GM12878 (cell line): Measurements from ENCODE around the gene ARMC3. TPM values are rescaled to one million over a fixed set of nuclear protein-coding genes. Genes with fewer than 3 reads are reported as not detected.

ENCODE experiments used
- ATAC-seq: fragments of 200-7000 bp; cut with Tn5 transposase; 3 replicates; pipeline ENCODE4 v1.9.1; 2020; ENCODE audit warnings: mild to moderate bottlenecking, moderate library complexity
- BruUV-seq: library from RNA; stranded (reverse); fragments of 400-500 nt; replicated peaks from 2 replicates; lab custom pipeline; 2021; lab: Mats Ljungman, UMichigan
- CTCF ChIA-PET: fragments of 300-600 bp; sonication (Branson Sonifier 250); formaldehyde crosslinking; extraction: SDS; loops from one replicate; lab custom pipeline; 2021; ENCODE audit warnings: inconsistent platforms; lab: Yijun Ruan, JAX
- POLR2A ChIA-PET: fragments of 350-600 bp; formaldehyde crosslinking; extraction: SDS; loops from one replicate; lab custom pipeline; 2021; ENCODE audit warnings: inconsistent platforms; lab: Charles Lee
- RAD21 ChIA-PET: fragments of 300-600 bp; sonication (Branson Sonifier 250); formaldehyde crosslinking; loops from one replicate; lab custom pipeline; 2023; ENCODE audit warnings: antibody characterized with exemption; ENCODE audit not compliant: unreplicated experiment; lab: Charles Lee
- SMC1A ChIA-PET: fragments of 300-600 bp; sonication (Branson Sonifier 250); formaldehyde crosslinking; loops from one replicate; lab custom pipeline; 2023; ENCODE audit not compliant: unreplicated experiment, uncharacterized antibody; lab: Charles Lee
- DNase-seq: peaks from one replicate; pipeline ENCODE4 v3.0.0-alpha.2; 2011; ENCODE audit warnings: low read depth, low spot score
- FAIRE-seq: peaks from 3 replicates; lab custom pipeline; 2011; peaks lifted over from hg19 to GRCh38; lab: Jason Lieb, UNC
- H2AFZ ChIP-seq: 2 replicates; pipeline ENCODE4 v1.6.0; 2011; ENCODE audit warnings: low read depth, low read length, control low read depth; ENCODE audit not compliant: control insufficient read depth
- H3K27ac ChIP-seq: 2 replicates; pipeline ENCODE4 v1.5.1; 2011; ENCODE audit warnings: control low read depth; ENCODE audit not compliant: control insufficient read depth, insufficient read depth
- H3K27me3 ChIP-seq, 2 experiments: replicated peaks in 1 of 2; 2 replicates each; pipeline versions ENCODE4 v1.6.0 to v1.6.1; 2011; ENCODE audit warnings: low read length in 1 of 2; ENCODE audit not compliant: control insufficient read depth in 2 of 2, insufficient read depth in 2 of 2
- H3K36me3 ChIP-seq, 2 experiments: 2 replicates each; pipeline ENCODE4 v1.5.1; 2011; ENCODE audit warnings: low read length in 1 of 2; ENCODE audit not compliant: control insufficient read depth in 2 of 2, insufficient read depth in 2 of 2
- H3K4me1 ChIP-seq: 2 replicates; pipeline ENCODE4 v1.6.1; 2011; ENCODE audit warnings: mild to moderate bottlenecking, low read length, moderate library complexity, mixed read lengths; ENCODE audit not compliant: control insufficient read depth, insufficient read depth
- H3K4me2 ChIP-seq: 2 replicates; pipeline ENCODE4 v1.6.0; 2011; ENCODE audit warnings: control low read depth; ENCODE audit not compliant: control insufficient read depth, insufficient read depth
- H3K4me3 ChIP-seq: fragments of 200-600 bp; sonication (generic); 2 replicates; pipeline ENCODE4 v1.5.1; 2016
- H3K79me2 ChIP-seq: 2 replicates; pipeline ENCODE4 v1.6.0; 2011; ENCODE audit warnings: low read length; ENCODE audit not compliant: control insufficient read depth, insufficient read depth
- H3K9ac ChIP-seq: 2 replicates; pipeline ENCODE4 v1.8.0; 2011; ENCODE audit warnings: low read length, control low read depth, mixed read lengths; ENCODE audit not compliant: control insufficient read depth, insufficient read depth
- H3K9me3 ChIP-seq: replicated peaks from 3 replicates; pipeline ENCODE4 v1.5.1; 2011; ENCODE audit warnings: mild to moderate bottlenecking, low read length; ENCODE audit not compliant: control insufficient read depth, insufficient read depth
- H4K20me1 ChIP-seq: 2 replicates; pipeline ENCODE4 v1.6.0; 2011; ENCODE audit not compliant: control insufficient read depth, insufficient read depth
- DPF2 ChIP-seq: fragments of 450-650 bp; IDR thresholded peaks from 2 replicates; pipeline ENCODE4 v1.6.1; 2017; ENCODE audit warnings: mild to moderate bottlenecking
- POU2F2 ChIP-seq: IDR thresholded peaks from 3 replicates; pipeline ENCODE4 v1.6.1; 2011; ENCODE audit warnings: low read depth, mild to moderate bottlenecking, low read length, borderline replicate concordance
- RAD21 ChIP-seq: IDR thresholded peaks from 2 replicates; pipeline ENCODE4 v1.6.1; 2011; ENCODE audit warnings: mild to moderate bottlenecking, low read depth, low read length, moderate library complexity; ENCODE audit not compliant: insufficient read depth
- RELA ChIP-seq: fragments of 450-650 bp; IDR thresholded peaks from 2 replicates; pipeline ENCODE4 v1.8.0; 2014; ENCODE audit warnings: borderline replicate concordance; ENCODE audit not compliant: partially characterized antibody
- TCF7 ChIP-seq: IDR thresholded peaks from 2 replicates; pipeline ENCODE4 v1.6.1; 2014; ENCODE audit warnings: antibody characterized with exemption, borderline replicate concordance
- WGBS: methylation state at CpG from one replicate; pipeline ENCODE4 v1.1.6; 2016; ENCODE audit warnings: low lambda C conversion rate; ENCODE audit not compliant: insufficient replicate concordance, insufficient coverage; ENCODE audit errors: missing lambda C conversion rate; 5-methylcytosine and 5-hydroxymethylcytosine counted together
- in situ Hi-C: fragments of 300-500 bp; cut with MboI; formaldehyde crosslinking; loops from 9 replicates; pipeline ENCODE4 v1.14.3; 2018; ENCODE audit warnings: mixed read lengths
- intact Hi-C: fragments of 100-400 bp; cut with micrococcal nuclease; formaldehyde crosslinking; loops from one replicate; pipeline ENCODE4 v1.14.2; 2022; ENCODE audit not compliant: unreplicated experiment
- polyA plus RNA-seq, 11 experiments: library from polyadenylated mRNA; depleted of rRNA in 4 of 11; unstranded in 6 of 11; stranded (reverse) in 5 of 11; fragments of >200 nt; fragmentation: Nextera tagmentation in 4 of 11; fragmentation: Illumina TruSeq in 1 of 11; extraction: Ambion mirVana in 4 of 11; extraction: Trizol in 1 of 11; gene quantifications; 1 replicate in 1 of 11; 2 replicates in 10 of 11; pipeline versions ENCODE4 v1.2.1 to v1.2.3, GENCODE V29; 2011 to 2016; ENCODE audit warnings: inconsistent platforms in 2 of 11, missing spikeins in 2 of 11, low read depth in 1 of 11
- total RNA-seq, 4 experiments: library from RNA; depleted of rRNA in 3 of 4; stranded (reverse); fragments of >200 nt in 3 of 4; fragmentation: Illumina TruSeq in 1 of 4; extraction: Trizol in 1 of 4; gene quantifications; 2 replicates each; pipeline versions ENCODE4 v1.2.1 to v1.2.3, GENCODE V29; 2013 to 2021
- TF ChIP-seq, protein P1 (sequence below): IDR thresholded peaks from 2 replicates; pipeline ENCODE4 v1.6.1; 2011; ENCODE audit warnings: mild to moderate bottlenecking, low read depth, low read length, moderate library complexity; ENCODE audit not compliant: insufficient replicate concordance
- TF ChIP-seq, protein P2 (sequence below), 3 experiments: IDR thresholded peaks in 2 of 3; conservative IDR thresholded peaks in 1 of 3; 2 replicates each; pipeline ENCODE4 v1.5.1; 2011; ENCODE audit warnings: low read depth in 3 of 3, low read length in 3 of 3, mild to moderate bottlenecking in 3 of 3, control low read depth in 2 of 3, moderate library complexity in 2 of 3, inconsistent platforms in 1 of 3, mixed read lengths in 1 of 3; ENCODE audit not compliant: control insufficient read depth in 2 of 3, insufficient read depth in 1 of 3; ENCODE audit errors: extremely low read depth in 1 of 3
- TF ChIP-seq, protein P3 (sequence below): fragments of 450-650 bp; conservative IDR thresholded peaks from 2 replicates; pipeline ENCODE4 v1.6.1; 2017; ENCODE audit warnings: mild to moderate bottlenecking, moderate library complexity

The ARMC3 gene
- total and polyA plus RNA-seq, 10 of the 15 experiments (the other 5 are each of a cell fraction or from before 2014, with no cell fraction given), result 0.01 to 0.06 TPM; not detected in 8

DNA sequence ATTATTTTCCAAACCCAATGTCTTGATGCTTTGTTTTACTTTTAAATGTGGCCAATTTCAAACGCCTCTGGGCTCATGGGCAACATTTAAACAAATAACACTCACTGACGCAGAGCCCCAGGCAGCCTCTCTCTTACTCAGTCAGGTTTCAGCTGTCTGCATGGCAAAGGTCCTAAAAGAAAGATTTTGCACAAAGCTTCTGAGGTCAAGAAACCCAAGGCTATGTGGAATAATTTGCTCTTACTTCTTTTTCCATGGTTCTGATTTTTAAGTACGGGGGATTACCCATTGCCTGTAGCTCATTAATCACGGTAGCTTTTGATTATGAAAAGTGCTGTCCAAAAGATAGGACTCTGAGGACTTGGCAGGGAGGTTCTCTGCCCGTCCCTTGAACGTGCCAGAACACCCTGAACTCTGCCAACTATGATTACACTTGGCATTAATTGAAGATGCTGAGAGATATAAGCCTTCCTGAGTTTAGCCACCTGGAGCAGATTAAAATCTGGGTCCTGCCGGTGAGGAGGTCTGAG is 153.4 kb downstream of the ARMC3 start:
- FAIRE-seq, result no peak
- SMC1A ChIA-PET, result no interaction called here

DNA sequence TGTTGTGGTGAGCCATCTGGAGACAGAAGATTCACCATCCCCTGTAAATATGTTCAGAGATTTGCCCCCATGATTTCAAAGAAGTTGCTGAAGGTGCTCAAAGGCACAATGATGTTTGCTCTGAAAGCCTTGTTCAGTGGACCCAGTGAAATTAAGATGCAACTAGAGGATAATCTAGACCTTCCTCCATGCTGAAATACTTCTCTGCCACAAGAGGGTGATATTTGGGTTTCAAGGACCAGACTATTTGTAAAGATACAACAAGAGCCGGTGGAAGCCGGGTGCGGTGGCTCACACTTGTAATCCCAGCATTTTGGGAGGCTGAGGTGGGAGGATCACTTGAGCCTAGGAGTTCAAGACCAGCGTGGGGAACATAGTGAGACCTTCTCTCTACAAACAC is 154.0 kb downstream of the ARMC3 start:
- FAIRE-seq (no peak), ATAC-seq (peak; percentile 85), DNase-seq (no peak)
- no peak for TF ChIP-seq TCF7
- TF ChIP-seq RAD21, result 0 out of 2 replicates have a peak, but pooled peaks have one; percentile 26
- no peak for TF ChIP-seq DPF2
- TF ChIP-seq, protein P1, sequence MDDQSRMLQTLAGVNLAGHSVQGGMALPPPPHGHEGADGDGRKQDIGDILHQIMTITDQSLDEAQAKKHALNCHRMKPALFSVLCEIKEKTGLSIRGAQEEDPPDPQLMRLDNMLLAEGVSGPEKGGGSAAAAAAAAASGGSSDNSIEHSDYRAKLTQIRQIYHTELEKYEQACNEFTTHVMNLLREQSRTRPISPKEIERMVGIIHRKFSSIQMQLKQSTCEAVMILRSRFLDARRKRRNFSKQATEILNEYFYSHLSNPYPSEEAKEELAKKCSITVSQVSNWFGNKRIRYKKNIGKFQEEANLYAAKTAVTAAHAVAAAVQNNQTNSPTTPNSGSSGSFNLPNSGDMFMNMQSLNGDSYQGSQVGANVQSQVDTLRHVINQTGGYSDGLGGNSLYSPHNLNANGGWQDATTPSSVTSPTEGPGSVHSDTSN, result no peak
- TF ChIP-seq, protein P2, sequence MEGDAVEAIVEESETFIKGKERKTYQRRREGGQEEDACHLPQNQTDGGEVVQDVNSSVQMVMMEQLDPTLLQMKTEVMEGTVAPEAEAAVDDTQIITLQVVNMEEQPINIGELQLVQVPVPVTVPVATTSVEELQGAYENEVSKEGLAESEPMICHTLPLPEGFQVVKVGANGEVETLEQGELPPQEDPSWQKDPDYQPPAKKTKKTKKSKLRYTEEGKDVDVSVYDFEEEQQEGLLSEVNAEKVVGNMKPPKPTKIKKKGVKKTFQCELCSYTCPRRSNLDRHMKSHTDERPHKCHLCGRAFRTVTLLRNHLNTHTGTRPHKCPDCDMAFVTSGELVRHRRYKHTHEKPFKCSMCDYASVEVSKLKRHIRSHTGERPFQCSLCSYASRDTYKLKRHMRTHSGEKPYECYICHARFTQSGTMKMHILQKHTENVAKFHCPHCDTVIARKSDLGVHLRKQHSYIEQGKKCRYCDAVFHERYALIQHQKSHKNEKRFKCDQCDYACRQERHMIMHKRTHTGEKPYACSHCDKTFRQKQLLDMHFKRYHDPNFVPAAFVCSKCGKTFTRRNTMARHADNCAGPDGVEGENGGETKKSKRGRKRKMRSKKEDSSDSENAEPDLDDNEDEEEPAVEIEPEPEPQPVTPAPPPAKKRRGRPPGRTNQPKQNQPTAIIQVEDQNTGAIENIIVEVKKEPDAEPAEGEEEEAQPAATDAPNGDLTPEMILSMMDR (IDR thresholded peaks at IDR 0.05 in 2 of 3, conservative IDR thresholded peaks at IDR 0.05 in 1 of 3; ENCODE audit: control insufficient read depth in 2 of 3, extremely low read depth in 1 of 3, insufficient read depth in 1 of 3, low read depth in 3 of 3, low read length in 3 of 3), result peak; percentile 37 to 39 (median 38); a peak in 5 of 6 replicates
- TF ChIP-seq RELA, result no peak
- no peak for TF ChIP-seq POU2F2
- Histone ChIP-seq H3K9me3 (no peaks in the 10 kb centered on the region), H3K4me1 (no peaks in the 10 kb centered on the region), H3K79me2 (no peaks in the 10 kb centered on the region), H3K27ac (no peak overlapping the region), H4K20me1 (no peaks in the 10 kb centered on the region), H3K36me3 (no peaks in the 10 kb centered on the region), H3K27me3 (peaks cover 0 to 3% of the 10 kb centered on the region in 2 experiments; a peak in 2 of 4 replicates), H2AFZ (no peak overlapping the region), H3K4me2 (no peak overlapping the region), H3K4me3 (no peak overlapping the region), H3K9ac (no peak overlapping the region)
- ChIA-PET SMC1A (no interaction called here), CTCF (interaction anchor here (0.7 to 1.5 kb wide), 3 partner anchors 9 to 86 kb away, joined by 3 to 4 read pairs (median 4); no protein-coding TSS in a partner anchor), RAD21 (interaction anchor here (0.9 kb wide), 1 partner anchor 9 kb away, joined by 3 read pairs; no protein-coding TSS in a partner anchor), POLR2A (no interaction called here)
- 0% methylated on average over 4 of the region's 4 CpGs for WGBS
- in situ Hi-C loops, result no loop called here
- intact Hi-C loops, result loop anchor here (5.0 kb wide), 1 partner anchor 210 kb away; no protein-coding TSS in a partner anchor
- no TSS peak for BruUV-seq

More for the DNA sequence above, 153.4 kb downstream of the ARMC3 start:
- WGBS, result 56% methylated on average over 7 of the region's 7 CpGs
- H4K20me1 ChIP-seq, result no peaks in the 10 kb centered on the region
- BruUV-seq, result no TSS peak
- peaks cover 0 to 3% of the 10 kb centered on the region in 2 experiments; a peak in 2 of 4 replicates for H3K27me3 ChIP-seq
- H3K4me3 ChIP-seq, result no peak overlapping the region
- H2AFZ ChIP-seq, result no peak overlapping the region
- no peak overlapping the region for H3K9ac ChIP-seq
- H3K79me2 ChIP-seq, result no peaks in the 10 kb centered on the region
- intact Hi-C loops (loop anchor here (5.0 kb wide), 1 partner anchor 211 kb away; no protein-coding TSS in a partner anchor), in situ Hi-C loops (no loop called here)
- H3K27ac ChIP-seq, result no peak overlapping the region
- no peaks in the 10 kb centered on the region for H3K36me3 ChIP-seq
- TF ChIP-seq, protein P3, sequence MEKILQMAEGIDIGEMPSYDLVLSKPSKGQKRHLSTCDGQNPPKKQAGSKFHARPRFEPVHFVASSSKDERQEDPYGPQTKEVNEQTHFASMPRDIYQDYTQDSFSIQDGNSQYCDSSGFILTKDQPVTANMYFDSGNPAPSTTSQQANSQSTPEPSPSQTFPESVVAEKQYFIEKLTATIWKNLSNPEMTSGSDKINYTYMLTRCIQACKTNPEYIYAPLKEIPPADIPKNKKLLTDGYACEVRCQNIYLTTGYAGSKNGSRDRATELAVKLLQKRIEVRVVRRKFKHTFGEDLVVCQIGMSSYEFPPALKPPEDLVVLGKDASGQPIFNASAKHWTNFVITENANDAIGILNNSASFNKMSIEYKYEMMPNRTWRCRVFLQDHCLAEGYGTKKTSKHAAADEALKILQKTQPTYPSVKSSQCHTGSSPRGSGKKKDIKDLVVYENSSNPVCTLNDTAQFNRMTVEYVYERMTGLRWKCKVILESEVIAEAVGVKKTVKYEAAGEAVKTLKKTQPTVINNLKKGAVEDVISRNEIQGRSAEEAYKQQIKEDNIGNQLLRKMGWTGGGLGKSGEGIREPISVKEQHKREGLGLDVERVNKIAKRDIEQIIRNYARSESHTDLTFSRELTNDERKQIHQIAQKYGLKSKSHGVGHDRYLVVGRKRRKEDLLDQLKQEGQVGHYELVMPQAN, result no peak
- H3K9me3 ChIP-seq, result no peaks in the 10 kb centered on the region
- CTCF ChIA-PET, result interaction anchor here (0.7 to 1.5 kb wide), 3 partner anchors 9 to 461 kb away, joined by 3 to 4 read pairs (median 4); no protein-coding TSS in a partner anchor
- ATAC-seq, result no peak
- H3K4me1 ChIP-seq, result no peaks in the 10 kb centered on the region
- DNase-seq, result no peak
- H3K4me2 ChIP-seq, result no peak overlapping the region
- RAD21 ChIA-PET, result no interaction called here
- POLR2A ChIA-PET, result no interaction called here
